Spleen (tissue), 7 donors: Measurements from ENCODE around the gene TGM4.

ENCODE experiments used
- POLR2A ChIP-seq, 3 donors: fragments of 450-650 bp; IDR thresholded peaks; one replicate each; pipeline ENCODE4 v1.5.1; 2017; ENCODE audit warnings: antibody characterized with exemption in 3 of 3, mild to moderate bottlenecking in 1 of 3
- TF ChIP-seq, protein P1 (sequence below), 11 experiments: fragments of 200-600 bp in 7 of 11; fragments of 450-650 bp in 4 of 11; sonication (generic) in 4 of 11; IDR thresholded peaks in 8 of 11; conservative IDR thresholded peaks in 3 of 11; 1 replicate in 7 of 11; 2 replicates in 4 of 11; pipeline versions ENCODE4 v1.4.0 to v1.8.0; 2016 to 2021; ENCODE audit warnings: antibody characterized with exemption in 11 of 11, inconsistent platforms in 4 of 11, mild to moderate bottlenecking in 1 of 11
- donor health status: DM: no; HTN: no; CAD: no; lungs with moderate emphysema.
- donor health status: DM: no; HTN: no; CAD: no.
- donor health status: DM: no; HTN: no; CAD: no.

DNA sequence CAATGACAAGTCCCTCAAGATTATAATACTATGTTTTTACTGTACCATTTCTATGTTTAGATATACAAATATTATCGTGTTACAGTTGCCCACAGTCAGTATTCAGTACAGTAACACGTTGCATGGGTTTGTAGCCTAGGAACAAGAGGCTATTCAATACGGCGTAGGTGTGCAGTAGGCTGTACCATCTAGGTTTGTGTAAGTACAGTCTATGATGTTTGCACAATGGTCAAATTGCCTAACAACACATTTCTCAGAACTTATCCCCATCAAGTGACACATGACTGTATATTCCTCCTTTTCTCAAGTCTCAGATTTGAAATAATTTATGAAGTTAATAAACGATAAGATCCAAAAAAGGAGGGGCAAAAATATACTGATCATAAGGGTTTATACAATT lies 79.9 kb downstream of the TGM4 start:
- TF ChIP-seq POLR2A (IDR thresholded peaks at IDR 0.05): no peak
- TF ChIP-seq, protein P1, sequence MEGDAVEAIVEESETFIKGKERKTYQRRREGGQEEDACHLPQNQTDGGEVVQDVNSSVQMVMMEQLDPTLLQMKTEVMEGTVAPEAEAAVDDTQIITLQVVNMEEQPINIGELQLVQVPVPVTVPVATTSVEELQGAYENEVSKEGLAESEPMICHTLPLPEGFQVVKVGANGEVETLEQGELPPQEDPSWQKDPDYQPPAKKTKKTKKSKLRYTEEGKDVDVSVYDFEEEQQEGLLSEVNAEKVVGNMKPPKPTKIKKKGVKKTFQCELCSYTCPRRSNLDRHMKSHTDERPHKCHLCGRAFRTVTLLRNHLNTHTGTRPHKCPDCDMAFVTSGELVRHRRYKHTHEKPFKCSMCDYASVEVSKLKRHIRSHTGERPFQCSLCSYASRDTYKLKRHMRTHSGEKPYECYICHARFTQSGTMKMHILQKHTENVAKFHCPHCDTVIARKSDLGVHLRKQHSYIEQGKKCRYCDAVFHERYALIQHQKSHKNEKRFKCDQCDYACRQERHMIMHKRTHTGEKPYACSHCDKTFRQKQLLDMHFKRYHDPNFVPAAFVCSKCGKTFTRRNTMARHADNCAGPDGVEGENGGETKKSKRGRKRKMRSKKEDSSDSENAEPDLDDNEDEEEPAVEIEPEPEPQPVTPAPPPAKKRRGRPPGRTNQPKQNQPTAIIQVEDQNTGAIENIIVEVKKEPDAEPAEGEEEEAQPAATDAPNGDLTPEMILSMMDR (IDR thresholded peaks at IDR 0.05 in 8 of 11, conservative IDR thresholded peaks at IDR 0.05 in 3 of 11): no peak
